ENCODE measurements around the gene RAB11FIP3.

RAB11FIP3 gene

DNA sequence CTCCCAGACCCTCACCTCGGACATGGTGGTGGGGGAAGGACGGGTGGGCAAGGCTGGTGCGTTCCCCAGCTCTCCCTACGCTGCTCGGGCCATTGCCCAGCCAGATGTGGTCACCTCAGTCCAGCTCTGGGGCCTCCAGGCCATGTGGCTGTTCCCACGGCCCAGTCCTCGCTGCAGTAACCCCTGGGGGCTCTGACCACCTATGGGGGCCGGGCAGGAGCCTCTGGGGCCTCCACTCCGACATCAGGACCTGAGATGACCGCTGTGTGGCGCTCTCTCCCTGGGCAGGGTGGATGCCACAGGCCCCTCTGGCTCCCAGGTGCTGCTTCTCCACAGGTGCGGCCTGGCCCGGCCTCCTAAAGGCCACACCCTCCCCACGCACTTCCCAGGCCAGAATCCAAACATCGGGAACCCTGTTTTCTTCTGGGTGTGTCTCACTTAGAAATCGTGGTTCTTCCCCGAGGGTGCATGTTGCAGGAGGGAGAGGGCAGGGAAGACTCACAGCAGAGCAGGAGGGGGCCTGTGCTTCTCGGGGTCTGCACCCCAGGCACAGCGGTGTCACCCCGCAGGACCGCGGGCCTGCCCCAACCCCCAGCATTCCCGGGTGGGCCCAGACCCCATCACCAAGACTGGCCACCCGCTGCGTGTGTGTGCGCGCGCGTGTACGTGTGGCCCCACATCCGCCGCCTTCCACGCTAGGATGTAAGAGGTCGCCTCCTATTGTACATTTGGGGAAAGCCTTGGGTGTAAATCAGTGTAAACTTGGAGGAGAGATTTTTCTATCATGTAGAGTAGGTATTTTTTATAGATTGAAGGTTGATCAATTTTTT is 96.1 kb downstream of the RAB11FIP3 start:
- no peak for DNase-seq

DNA sequence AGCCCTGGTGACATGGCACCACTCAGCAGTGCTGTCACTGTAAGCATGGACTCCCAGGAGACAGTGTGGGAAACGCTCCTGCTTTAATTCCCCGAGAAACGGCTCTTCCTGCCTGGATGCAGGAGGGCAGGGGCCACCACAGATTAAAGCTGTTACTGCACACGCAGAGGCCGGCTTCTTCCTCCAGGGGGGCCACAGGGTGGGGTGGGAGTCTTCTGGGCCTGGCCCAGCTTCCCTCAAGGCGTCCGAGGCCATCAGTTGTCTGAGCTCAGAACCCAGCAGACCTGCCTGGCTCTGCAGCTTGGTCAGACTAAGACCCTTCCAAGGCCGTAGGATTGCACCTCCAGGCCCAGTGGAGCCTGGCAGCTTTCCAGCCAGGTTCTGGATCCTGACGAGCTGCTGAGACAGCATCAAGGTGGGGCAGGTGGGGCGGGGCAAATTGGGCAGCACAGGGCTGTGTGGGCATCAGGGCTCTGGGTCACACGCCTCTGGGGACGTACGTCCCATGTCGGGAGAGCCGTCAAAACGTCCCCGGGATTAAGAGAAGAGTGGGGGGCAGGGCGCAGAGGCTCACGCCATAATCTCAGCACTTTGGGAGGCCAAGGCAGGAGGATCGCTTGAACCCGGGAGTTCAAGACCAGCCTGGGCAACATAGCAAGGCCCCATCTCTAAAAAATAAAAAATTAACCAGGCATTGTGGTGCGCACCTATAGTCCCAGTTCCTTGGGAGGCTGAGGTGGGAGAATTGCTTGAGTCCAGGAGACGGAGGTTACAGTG is 97.1 kb downstream of the RAB11FIP3 start:
- DNase-seq, result no peak

DNA sequence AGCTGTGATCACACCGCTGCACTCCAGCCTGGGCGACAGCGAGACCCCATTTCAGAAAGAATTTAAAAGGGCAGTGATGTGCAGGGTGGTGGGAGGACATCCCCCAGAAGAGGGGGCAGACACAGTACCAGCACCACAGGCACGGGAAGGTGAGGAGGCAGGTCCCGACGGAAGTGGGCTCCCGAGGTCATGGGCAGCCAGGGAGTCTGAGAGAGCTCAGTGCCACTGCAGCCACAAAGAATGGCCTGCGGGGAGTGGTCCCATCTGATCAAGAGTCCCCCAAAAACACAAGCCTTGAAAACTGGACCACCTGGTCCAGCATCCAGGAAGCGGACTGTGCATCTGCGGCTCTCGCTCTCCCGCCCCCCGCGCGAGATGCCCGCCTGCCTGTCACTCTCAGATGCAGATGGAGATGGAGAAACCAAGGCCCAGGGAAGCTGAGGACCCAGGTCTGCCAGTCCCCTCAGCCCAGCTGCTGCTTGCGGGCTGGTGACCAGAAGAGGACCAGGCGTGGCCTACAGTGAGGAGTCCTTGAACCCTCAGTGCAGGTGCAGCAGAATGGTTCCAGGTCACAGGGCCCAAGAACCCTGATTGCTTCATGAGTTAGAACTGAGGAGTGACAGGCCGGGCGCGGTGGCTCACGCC is 97.8 kb downstream of the RAB11FIP3 start:
- DNase-seq, result no peak

DNA sequence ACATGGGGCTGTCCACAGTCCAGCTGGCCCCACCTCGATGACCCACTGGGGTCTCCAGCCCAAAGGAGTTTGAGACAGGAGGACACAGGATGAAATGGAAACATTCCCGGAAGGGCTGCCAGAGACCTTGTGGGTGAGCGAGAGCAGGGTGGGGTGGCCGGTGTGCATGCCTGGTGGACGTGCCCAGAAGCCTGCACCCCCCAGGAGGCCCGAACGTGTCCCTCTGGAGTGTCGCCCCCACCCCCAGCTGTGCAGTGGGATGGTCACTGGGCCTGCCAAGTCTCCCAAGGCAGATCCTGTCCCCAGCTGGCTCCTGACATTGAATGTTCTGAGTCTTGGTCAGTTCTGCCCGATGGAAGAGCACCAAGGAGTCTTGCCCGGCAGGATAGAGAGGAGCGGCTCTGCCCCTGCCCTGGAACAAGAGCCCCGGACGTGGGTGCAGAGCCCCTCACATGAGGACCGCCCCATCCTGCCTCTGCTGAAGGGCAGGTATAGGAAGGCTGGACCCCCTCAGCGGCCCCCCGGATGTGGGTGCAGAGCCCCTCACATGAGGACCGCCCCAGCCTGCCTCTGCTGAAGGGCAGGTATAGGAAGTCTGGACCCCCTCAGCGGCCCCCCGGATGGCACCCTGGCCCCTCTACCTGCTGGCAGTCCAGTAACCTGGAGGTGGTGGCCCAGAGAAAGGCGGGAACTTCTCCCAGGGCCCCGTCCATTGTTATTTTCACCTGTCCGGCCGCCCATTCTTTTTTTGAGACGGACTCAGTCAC is 99.0 kb downstream of the RAB11FIP3 start:
- no peak for DNase-seq

DNA sequence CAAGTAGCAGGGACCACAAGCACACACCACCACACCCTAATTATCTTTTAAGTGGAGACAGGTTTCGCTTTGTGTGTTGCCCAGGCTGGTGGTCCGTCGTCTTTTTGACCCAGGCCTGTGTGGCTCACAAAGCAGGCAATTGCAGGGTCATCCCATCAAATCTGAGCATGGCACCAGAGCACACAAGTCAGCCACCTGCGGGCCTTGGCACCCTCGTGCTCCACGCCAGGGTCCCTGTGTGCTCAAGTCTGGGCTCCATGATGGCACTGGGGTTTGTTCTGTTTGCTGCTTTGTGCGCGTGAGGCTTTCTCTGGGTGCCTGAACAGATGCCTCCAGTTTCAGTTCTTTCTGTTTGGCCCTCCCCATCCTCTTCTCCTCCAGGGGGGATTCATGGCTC is 99.7 kb downstream of the RAB11FIP3 start:
- no peak for DNase-seq

DNA sequence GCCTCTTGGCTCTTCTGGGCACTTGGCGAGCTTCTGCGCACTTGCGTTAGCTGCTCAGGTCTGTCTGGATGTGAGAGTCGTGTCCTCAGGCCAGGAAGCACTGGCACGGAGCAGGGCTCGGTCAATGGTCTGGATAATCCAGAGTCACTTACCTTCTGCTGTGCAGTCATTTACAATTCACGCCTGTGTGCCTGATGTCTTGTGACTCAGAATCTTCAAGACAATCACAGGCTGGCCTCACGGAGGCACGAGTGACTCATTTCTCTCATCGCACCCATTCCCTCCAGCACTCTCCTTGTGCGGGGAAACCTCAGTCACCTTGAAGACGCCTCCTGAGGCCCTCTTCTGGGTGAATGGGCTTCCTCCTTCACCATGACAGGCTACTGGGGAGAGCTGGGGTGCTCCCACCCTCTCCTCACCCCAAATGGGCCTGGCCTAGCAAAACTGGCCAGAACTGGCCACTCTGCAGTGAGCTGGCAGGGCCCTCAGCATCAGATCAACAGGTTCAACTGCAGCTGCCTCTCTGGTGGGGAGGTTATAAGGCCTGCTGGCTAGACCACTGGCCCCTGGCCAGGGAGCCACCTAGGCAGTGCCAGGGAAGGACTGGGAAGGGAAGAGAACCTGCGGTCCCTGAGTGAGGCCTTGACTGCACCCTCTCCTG is 100.2 kb downstream of the RAB11FIP3 start:
- DNase-seq, result peak; percentile 48 to 65 (median 59)

DNA sequence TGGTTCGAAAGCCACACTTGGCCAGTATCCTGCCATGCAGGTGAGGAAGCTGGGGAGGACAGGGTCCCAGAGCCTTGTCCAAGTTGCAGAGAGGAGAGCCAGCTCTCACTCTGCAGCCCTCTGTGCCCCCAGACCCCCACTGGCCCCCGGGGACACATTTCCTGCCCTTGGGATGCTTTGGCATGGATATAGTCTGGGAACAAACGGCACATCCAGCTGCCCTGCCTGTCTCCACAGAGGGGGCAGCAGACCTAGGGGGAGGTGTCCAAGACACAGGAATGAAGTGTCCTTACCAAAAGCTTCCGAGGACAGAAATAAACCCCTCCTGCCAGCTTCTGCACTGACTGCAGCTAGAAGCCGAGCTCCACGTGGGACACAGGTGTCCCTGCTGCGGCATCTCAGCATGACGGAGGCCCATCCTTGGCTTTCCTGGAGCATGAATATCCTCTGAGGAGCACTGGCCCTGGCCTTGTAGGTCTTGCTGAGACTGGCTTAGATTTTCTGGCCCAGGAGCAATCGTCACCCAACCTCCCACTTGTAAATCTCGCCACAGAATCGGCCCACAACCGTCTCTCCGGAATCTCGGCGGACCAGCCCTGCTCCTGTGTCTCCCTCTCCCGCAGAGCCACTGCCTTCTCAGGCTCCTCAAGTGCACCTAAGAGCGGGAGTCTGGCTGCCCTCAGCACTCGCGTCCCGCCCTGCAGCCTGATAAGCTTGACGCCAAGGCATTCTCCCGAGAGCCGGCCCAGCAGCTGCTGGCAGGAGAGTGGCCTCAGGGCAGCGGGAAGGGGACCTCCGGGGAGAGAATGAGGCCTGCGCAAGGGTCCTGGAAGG is 100.9 kb downstream of the RAB11FIP3 start:
- DNase-seq, result peak in 2 of 3 donors; percentile 15 to 22

DNA sequence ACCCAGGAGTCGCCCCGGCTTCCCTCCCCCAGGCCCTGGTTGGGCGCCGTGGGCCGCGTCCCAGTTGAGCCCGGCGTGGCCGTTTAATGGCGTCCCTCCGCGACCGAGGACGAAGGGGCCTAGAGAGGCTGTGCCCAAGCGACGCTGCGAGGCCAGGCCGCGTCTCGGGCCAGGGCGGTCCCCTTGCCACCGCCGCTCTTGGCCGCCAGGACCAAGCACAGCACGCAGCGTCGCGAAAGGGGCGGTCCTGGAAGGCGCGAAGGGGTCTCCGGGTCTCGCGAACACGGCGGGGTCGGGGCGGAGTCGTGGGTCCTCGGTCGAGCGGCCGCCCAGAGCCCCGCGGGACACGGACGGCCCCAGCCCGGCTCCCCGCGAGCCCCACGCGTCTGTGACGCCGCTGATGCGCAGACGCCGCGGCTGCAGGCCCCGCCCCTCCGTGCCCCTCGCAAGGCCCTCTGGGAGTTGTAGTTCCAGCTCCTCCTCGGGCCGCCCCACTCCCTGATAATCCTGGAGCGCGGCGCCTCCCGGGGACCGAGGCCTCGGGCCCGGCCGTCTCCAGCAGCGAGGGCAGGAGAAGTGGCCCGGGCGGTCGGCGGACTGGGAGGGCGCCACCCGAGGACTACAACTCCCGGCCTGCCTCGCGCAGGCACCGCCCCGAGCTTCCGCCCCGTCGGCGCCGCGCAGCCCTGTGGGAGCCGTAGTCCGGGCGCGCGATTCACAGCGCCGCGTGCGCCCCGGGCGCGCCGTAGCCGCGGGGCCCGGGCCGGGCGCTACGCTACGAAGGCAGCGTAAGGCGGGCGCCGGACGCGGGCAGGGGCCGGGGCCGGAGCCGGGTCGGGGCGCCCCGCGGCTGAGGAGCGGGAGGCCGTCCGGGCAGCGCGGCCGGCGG is 101.8 kb downstream of the RAB11FIP3 start, which contains the start of gene CAPN15:
Gene CAPN15 (plus strand): TSS at position 698 of the 889 bp plus-strand sequence. CDS start 19,127 bp downstream, outside the sequence.
- DNase-seq, result peak; percentile 89 to 97 (median 95)

DNA sequence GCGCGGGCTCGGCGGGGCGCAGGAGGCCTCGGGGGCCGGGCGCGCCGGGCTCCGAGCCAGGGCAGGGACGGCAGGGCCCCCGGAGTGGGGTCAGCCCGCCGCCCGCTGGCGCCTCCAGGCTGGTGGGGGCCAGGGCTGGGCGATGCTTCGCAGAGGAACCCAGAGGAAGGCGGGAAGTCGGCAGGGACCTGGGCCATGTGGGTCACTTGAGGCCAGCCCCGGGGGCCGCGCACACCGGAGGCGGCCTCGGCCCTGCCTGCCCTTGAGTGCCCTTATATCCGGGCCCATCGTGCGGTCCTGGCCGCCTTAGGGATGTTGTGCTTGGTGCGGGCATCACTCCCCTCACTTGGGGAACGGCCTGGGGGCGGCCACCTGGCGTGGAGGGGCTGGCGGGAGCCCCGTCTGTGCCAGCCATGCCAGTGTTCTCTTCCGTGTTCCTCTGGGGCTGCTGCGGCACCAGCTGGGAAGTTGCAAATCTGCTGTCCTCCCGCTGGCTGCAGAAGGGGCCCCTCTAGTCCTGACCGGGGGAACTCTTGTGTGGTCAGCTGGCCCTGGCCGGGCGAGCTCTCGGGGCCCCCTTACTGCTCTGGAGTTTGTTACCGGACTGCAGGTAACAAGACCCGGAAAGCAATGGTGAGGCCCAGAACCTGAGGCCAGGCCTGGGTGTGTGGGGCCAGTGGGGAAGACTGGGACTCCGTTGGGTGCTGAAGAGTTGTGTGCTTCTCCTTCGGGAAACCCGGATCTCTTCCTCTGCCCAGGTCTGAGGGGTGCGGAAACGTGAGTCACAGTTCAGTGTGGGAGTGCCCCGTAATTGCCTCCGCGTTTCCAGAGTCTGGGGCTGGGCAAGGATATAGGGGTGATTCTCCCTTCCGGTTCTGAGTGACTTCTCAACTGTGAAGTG is 102.9 kb downstream of the RAB11FIP3 start:
- peak; percentile 88 to 91 (median 91) for DNase-seq

DNA sequence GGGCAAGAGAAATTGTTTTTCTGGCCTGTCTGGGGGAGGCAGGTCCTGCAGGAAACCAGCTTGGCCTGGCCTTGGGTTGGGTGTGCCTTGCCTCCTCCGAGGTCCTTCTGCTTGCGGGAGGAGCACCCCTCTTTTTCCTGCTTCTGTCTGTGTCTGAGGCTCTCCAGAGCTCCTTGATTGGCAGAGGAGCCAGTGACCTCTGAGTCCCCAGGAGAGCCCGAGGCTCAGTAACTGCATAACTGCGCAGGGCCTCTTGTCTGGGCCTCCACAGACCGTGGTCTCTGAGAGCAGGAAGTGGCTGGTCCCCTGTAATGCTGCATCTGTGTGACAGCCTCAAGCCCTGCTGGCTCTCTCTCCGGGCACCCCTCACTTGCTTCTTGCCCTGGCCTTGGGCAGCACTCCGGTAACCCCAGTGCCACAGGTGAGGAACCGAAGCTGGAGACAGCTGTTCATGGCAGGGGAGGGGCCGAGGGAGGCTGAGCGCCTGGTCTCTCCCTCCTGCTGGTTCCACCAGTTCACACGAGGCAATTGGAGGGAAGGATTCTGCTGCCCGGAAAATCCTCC is 103.6 kb downstream of the RAB11FIP3 start:
- no peak for DNase-seq

DNA sequence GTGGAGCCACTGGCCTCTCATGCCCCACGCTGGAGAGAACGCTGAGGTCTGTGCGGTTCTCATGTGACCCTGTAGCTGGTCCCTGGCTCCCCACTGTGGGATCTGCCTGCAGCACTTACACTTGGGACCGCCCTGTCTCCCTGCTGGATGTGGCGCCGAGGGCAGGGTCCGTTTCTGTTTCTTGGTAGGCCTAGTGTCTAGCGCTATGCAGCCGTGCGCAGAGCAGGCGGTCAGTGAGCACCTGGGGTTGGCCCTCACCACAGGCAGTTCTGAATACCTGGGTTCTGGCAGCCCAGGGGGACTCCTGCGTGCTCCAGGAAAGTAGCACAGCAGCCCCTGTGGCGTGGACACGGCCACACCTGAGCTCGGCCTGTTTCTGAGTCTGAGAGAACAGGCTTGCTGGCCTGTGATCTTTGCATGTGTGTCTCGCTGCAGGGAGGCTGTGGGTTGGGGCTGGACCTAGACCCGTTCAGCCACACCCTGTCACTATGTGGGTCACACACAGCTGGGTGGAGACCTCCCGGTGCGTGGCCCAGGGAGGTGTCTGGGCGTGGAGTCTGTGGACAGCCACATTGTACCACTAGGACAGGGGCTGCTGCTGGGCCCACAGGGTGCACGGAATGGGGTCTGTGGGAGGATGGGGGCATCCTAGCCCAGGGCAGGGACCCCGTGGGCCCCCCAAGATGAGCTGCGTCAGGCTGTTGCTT is 104.8 kb downstream of the RAB11FIP3 start:
- no peak for DNase-seq

DNA sequence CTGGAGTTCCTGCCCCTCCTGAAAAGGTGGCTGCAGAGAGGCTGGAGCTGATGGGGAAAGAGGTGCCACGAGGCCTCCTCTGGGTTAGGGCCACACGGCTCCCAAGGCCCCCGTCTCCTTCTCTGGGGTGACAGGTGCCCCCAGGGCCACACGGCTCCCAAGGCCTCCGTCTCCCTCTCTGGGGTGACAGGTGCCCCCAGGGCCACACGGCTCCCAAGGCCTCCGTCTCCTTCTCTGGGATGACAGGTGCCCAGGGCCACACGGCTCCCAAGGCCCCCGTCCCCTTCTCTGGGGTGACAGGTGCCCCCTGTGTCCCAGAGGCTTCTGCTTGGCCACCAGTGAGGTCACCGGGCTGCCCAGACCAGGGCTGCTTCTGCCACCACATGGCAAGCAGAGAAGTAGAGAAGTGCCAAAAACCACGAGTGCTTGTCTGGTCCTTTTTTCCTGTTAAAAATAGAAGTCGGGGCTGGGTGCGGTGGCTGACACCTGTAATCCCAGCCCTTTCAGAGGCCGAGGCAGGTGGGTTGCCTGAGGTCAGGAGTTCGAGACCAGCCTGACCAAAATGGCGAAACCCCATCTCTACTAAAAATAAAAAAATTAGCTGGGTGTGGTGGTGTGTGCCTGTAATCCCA is 106.2 kb downstream of the RAB11FIP3 start:
- no peak for DNase-seq

DNA sequence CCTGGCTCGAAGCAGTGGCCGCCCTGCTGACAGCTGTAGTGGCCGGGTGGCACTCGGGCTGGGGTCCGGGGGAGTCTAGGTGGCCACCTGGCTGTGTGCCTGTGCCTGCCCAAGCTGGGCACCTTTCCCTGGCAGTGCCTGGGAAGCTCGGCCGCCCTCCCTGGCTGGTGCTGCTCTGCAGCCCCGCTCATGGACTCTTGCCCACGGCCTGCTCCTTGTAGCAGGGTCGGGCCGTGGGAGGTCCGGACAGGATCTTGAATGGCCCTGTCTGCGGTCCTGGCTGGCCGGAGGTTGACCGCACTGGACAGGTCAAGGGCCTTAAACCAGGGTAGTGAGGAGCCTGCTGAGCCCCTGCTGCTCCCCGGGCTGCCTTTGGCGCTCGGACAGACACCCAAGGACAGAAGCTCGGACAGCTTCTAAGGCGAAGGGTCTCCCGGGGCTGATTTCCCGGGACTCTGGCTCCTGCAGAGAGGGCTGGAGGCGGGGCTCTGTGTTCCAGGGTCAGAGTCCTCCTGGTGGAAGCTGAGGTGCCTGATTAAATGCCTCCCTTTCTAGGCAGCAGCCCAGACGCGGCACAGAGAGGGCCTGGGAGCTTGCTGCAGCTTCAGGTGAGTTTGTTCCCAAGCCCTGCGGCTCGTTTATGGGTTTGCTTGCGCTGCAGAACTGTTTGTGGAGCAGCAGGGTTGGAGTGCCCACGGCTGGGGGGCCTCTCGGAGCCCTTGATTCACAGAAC is 108.1 kb downstream of the RAB11FIP3 start:
- no peak for DNase-seq

DNA sequence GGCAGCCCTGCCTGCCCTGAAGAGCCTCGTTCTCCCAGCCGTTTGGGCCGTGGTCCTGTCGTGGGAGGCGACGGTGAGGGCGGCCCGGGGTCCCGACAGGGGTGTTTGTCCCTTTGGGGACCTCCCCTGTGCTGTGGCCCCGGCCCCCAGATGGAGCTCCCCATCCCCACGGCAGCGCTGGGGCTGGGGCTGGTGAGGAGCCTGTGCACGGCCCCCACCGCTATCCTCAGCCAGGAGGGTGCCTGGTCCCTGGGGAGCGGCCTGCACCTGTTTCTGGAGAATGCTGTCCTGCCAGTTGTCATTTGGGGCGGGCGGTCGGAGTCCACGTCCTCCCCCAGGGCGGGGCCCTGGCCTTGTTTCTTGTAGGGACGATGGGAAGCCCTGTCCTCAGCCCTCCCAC is 108.7 kb downstream of the RAB11FIP3 start:
- no peak for DNase-seq

DNA sequence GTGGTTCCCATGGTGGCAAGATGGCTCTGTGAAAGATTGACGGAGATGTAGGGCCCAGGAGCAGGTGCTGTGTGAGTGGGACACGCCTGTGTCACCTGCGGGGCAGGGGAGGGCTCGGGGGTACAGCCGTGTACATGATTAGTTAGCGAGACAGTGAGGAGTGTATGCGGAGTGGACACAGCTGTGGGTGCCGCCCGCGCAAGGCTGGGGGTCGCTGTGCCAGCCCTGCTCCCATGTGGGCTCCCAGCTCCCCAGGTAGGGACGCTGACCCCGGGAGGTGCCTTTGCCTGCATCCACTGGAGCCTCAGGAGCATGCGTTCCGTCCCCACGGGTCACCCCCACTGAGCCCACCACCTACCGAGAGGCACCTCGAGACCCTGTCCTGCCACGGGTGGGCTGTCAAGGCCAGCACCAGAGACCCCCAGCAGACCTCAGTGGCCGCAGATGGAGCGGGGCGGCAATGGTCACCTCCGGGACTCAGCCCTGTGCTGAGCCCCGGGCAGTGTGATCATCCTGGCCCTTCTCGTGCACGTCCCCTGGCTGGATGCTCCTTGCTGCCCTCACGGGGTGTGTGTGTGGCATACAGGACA is 109.5 kb downstream of the RAB11FIP3 start:
- no peak for DNase-seq

All from suppressor macrophage treated with lipopolysaccharide for 1 hour (primary cell).